ENCODE results near the gene ZBTB16. TPM values are rescaled to one million over a fixed set of nuclear protein-coding genes. Genes with fewer than 3 reads are reported as not detected.

Gene ZBTB16
- total and polyA plus RNA-seq, 3 donors from 2014 or later = 11.4 to 88.5 (median 51.5) TPM

- H3K27me3 ChIP-seq = no peaks in the 10 kb centered on the region
- H3K9me3 ChIP-seq = no peaks in the 10 kb centered on the region
- no peaks in the 10 kb centered on the region for H3K4me1 ChIP-seq
- TF ChIP-seq POLR2A (IDR thresholded peaks at IDR 0.05) = no peak
- no peak for TF ChIP-seq CTCF (IDR thresholded peaks at IDR 0.05)
- no peak overlapping the region for H3K4me3 ChIP-seq
- WGBS, 2 donors = 90 to 97% methylated on average over 2 of the region's 2 CpGs
- no peak overlapping the region for H3K27ac ChIP-seq
- H3K36me3 ChIP-seq (ENCODE audit: low read depth, missing control alignments) = no peaks in the 10 kb centered on the region
- intact Hi-C loops (cut with DNase I; ENCODE audit: low total_unique reads) = no loop called here
- DNase-seq = no peak
These were observed 42.5 kb upstream of the ZBTB16 start for GRCh38 chr11:114016986-114017385.

GRCh38 chr11:114017723-114018122 is 41.8 kb upstream of the ZBTB16 start:
- Histone ChIP-seq H3K4me3 (no peak overlapping the region), H3K4me1 (no peaks in the 10 kb centered on the region), H3K36me3 (ENCODE audit: low read depth, missing control alignments) (no peaks in the 10 kb centered on the region), H3K27me3 (no peaks in the 10 kb centered on the region), H3K9me3 (no peaks in the 10 kb centered on the region), H3K27ac (no peak overlapping the region)
- DNase-seq = no peak
- intact Hi-C loops (cut with DNase I; ENCODE audit: low total_unique reads) = no loop called here
- WGBS, 2 donors = 50 to 73% methylated on average over 2 of the region's 2 CpGs
- no peak for TF ChIP-seq CTCF (IDR thresholded peaks at IDR 0.05)
- TF ChIP-seq POLR2A (IDR thresholded peaks at IDR 0.05) = no peak

- DNase-seq = no peak
- intact Hi-C loops (cut with DNase I; ENCODE audit: low total_unique reads) = no loop called here
- Histone ChIP-seq H3K27me3 (no peaks in the 10 kb centered on the region), H3K4me3 (no peak overlapping the region), H3K27ac (no peak overlapping the region), H3K4me1 (no peaks in the 10 kb centered on the region), H3K9me3 (no peaks in the 10 kb centered on the region), H3K36me3 (ENCODE audit: low read depth, missing control alignments) (no peaks in the 10 kb centered on the region)
- TF ChIP-seq CTCF (IDR thresholded peaks at IDR 0.05) (no peak), POLR2A (IDR thresholded peaks at IDR 0.05) (no peak)
- WGBS, 2 donors = 83 to 85% methylated on average over 3 of the region's 3 CpGs
These were observed 40.5 kb upstream of the ZBTB16 start for GRCh38 chr11:114019046-114019445.

GRCh38 chr11:114019574-114019973 is 39.9 kb upstream of the ZBTB16 start:
- no peaks in the 10 kb centered on the region for H3K27me3 ChIP-seq
- no peak for TF ChIP-seq CTCF (IDR thresholded peaks at IDR 0.05)
- TF ChIP-seq POLR2A (IDR thresholded peaks at IDR 0.05) = no peak
- WGBS, 2 donors = 81 to 84% methylated on average over 5 of the region's 5 CpGs
- DNase-seq = no peak
- H3K36me3 ChIP-seq (ENCODE audit: low read depth, missing control alignments) = no peaks in the 10 kb centered on the region
- H3K9me3 ChIP-seq = no peaks in the 10 kb centered on the region
- intact Hi-C loops (cut with DNase I; ENCODE audit: low total_unique reads) = no loop called here
- no peak overlapping the region for H3K27ac ChIP-seq
- no peaks in the 10 kb centered on the region for H3K4me1 ChIP-seq
- no peak overlapping the region for H3K4me3 ChIP-seq

GRCh38 chr11:114025329-114025907 is 34.1 kb upstream of the ZBTB16 start:
- no peak for DNase-seq
- intact Hi-C loops (cut with DNase I; ENCODE audit: low total_unique reads) = no loop called here
- no peaks in the 10 kb centered on the region for H3K27me3 ChIP-seq
- H3K4me3 ChIP-seq = no peak overlapping the region
- WGBS, 2 donors = 59 to 69% methylated on average over 3 of the region's 3 CpGs
- peaks cover 7% of the 10 kb centered on the region for H3K4me1 ChIP-seq
- no peaks in the 10 kb centered on the region for H3K9me3 ChIP-seq
- no peak overlapping the region for H3K27ac ChIP-seq
- H3K36me3 ChIP-seq (ENCODE audit: low read depth, missing control alignments) = no peaks in the 10 kb centered on the region
- no peak for TF ChIP-seq POLR2A (IDR thresholded peaks at IDR 0.05)

All from testis (tissue), 3 donors.